Measurements from ENCODE around the gene VPS13D. TPM values are rescaled to one million over a fixed set of nuclear protein-coding genes. Genes with fewer than 3 reads are reported as not detected.

VPS13D gene
- total RNA-seq, 1 experiment from 2014 or later = 20.2 TPM

DNA sequence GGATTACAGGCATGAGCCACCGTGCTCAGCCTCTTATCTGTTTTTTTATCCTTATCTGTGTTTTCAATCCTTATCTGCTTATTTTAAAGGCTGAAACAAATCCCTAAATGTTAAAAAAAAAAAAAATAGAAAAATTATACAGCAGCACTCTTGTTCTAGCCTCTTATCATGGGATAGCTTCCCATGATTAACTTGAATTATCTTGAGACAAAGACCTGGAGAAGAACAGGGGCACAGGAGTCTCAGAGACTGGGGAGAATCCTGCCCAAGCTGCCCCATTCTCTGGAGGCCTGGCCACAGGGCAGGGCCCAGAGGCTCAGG, 301.3 kb downstream of the VPS13D start:
- H3K4ac ChIP-seq (ENCODE audit: low read depth, low read length) = no peak overlapping the region
- no peak overlapping the region for H3K9ac ChIP-seq (ENCODE audit: extremely low read depth, insufficient read length, low read length)
- TF ChIP-seq, protein P1, sequence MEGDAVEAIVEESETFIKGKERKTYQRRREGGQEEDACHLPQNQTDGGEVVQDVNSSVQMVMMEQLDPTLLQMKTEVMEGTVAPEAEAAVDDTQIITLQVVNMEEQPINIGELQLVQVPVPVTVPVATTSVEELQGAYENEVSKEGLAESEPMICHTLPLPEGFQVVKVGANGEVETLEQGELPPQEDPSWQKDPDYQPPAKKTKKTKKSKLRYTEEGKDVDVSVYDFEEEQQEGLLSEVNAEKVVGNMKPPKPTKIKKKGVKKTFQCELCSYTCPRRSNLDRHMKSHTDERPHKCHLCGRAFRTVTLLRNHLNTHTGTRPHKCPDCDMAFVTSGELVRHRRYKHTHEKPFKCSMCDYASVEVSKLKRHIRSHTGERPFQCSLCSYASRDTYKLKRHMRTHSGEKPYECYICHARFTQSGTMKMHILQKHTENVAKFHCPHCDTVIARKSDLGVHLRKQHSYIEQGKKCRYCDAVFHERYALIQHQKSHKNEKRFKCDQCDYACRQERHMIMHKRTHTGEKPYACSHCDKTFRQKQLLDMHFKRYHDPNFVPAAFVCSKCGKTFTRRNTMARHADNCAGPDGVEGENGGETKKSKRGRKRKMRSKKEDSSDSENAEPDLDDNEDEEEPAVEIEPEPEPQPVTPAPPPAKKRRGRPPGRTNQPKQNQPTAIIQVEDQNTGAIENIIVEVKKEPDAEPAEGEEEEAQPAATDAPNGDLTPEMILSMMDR (conservative IDR thresholded peaks at IDR 0.05) = no peak
- H2AK5ac ChIP-seq (ENCODE audit: insufficient read length, low read length) = no peak overlapping the region
- no peaks in the 10 kb centered on the region for H3K27me3 ChIP-seq (ENCODE audit: insufficient read depth, low read length)
- no peak overlapping the region for H3K18ac ChIP-seq (ENCODE audit: insufficient read length, low read depth, low read length)
- no peaks in the 10 kb centered on the region for H3K4me1 ChIP-seq (ENCODE audit: insufficient read depth, low read length)
- no peak overlapping the region for H2AFZ ChIP-seq (ENCODE audit: low read length)
- no peak for DNase-seq
- no peaks in the 10 kb centered on the region for H4K20me1 ChIP-seq (ENCODE audit: control insufficient read depth, insufficient read depth, insufficient read length)
- Mint-ChIP-seq H3K4me1 (peaks cover 2% of the 10 kb centered on the region in 2 experiments; a peak in 2 of 4 replicates), H3K27ac (no peak overlapping the region; a peak in 1 of 7 replicates), H3K4me3 (no peak overlapping the region), H3K27me3 (ENCODE audit: low read depth) (no peaks in the 10 kb centered on the region; the same call in 1 of the 2 replicates), H3K36me3 (ENCODE audit: insufficient read depth in 1 of 3, low read depth in 3 of 3) (no peaks in the 10 kb centered on the region), H3K9me3 (no peaks in the 10 kb centered on the region)
- no peaks in the 10 kb centered on the region for H3K23me2 ChIP-seq (ENCODE audit: insufficient read length, low read depth, low read length, poor library complexity, severe bottlenecking)
- H4K5ac ChIP-seq (ENCODE audit: insufficient read length, low read depth, low read length) = no peak overlapping the region
- H3K9me3 ChIP-seq (ENCODE audit: control insufficient read depth, low read depth, low read length) = no peaks in the 10 kb centered on the region
- H4K8ac ChIP-seq (replicated peaks; ENCODE audit: insufficient read length, low read depth, low read length) = no peak overlapping the region
- no peak overlapping the region for H3K4me2 ChIP-seq (ENCODE audit: insufficient read depth, insufficient read length, low read length)
- WGBS (ENCODE audit: extremely low coverage, insufficient read length, low lambda C conversion rate) = no CpG with 5 or more reads among the region's 1 CpG
- H2BK12ac ChIP-seq (ENCODE audit: insufficient read length, low read depth, low read length) = peak overlapping the region; percentile 33
- H3T11ph ChIP-seq (ENCODE audit: low read length) = no peak overlapping the region
- no peak overlapping the region for H4K91ac ChIP-seq (ENCODE audit: insufficient read length, low read depth, low read length)
- H3K56ac ChIP-seq (ENCODE audit: insufficient read length, low read depth, low read length) = no peak overlapping the region
- H3K79me1 ChIP-seq (ENCODE audit: insufficient read depth, low read depth, low read length, poor library complexity, severe bottlenecking) = no peaks in the 10 kb centered on the region
- no peak overlapping the region for H2BK5ac ChIP-seq (ENCODE audit: insufficient read length, low read length)
- H2BK20ac ChIP-seq (ENCODE audit: low read depth, low read length, poor library complexity, severe bottlenecking) = no peak overlapping the region
- H3K79me2 ChIP-seq (ENCODE audit: insufficient read depth, low read length) = no peaks in the 10 kb centered on the region
- H2BK15ac ChIP-seq (ENCODE audit: low read depth, low read length) = no peak overlapping the region
- H3K27ac ChIP-seq (ENCODE audit: insufficient read length, low read depth, low read length) = no peak overlapping the region
- no peak overlapping the region for H3K14ac ChIP-seq (ENCODE audit: insufficient read depth, low read length)
- no peak overlapping the region for H2BK120ac ChIP-seq (ENCODE audit: low read depth, low read length, poor library complexity, severe bottlenecking)
- H3K23ac ChIP-seq (ENCODE audit: insufficient read length, low read depth, low read length) = no peak overlapping the region

Data from H9 (cell line).